SH-SY5Y (cell line): ENCODE measurements around the gene EHMT1.

Source experiments
- GATA2 ChIP-seq: IDR thresholded peaks from 2 replicates; pipeline ENCODE4 v1.6.1; 2011; ENCODE audit warnings: mild to moderate bottlenecking, low read depth, low read length
- GATA3 ChIP-seq: IDR thresholded peaks from 2 replicates; pipeline ENCODE4 v1.6.1; 2011; ENCODE audit warnings: low read depth, mild to moderate bottlenecking, low read length, moderate library complexity

DNA sequence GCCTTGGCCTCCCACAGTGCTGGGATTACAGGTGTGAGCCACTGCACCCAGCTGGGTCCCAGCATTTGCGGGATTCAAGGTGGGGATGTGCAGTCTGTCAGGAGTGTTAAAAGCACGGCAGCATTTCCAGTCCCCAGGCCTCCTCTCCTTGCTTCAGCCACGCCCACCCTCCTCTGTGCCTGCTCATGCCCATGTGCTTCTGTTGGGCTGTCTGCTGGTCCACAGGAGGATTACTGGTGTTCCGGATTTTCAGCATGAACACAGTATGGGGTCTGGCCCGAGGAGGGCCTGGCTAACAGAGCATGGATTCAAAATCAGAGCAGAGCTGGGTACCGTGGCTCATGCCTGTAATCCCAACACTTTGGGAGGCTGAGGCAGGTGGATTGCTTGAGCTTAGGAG lies 7.9 kb upstream of the EHMT1 start:
- TF ChIP-seq GATA2 (no peak), GATA3 (no peak)
